Spleen (tissue), 11 donors: ENCODE measurements around the gene ELOB. TPM values are rescaled to one million over a fixed set of nuclear protein-coding genes. Genes with fewer than 3 reads are reported as not detected.

ENCODE experiments used
- DNase-seq: peaks from one replicate; pipeline ENCODE4 v3.0.0-alpha.2; 2020
- H3K27ac ChIP-seq, 8 donors: fragments of 200-600 bp; sonication (generic) in 7 of 8; 1 replicate in 4 of 8; 2 replicates in 4 of 8; pipeline versions ENCODE4 v1.5.0 to v1.8.0; 2016 to 2021; ENCODE audit warnings: inconsistent platforms in 4 of 8, mild to moderate bottlenecking in 4 of 8, moderate library complexity in 1 of 8
- H3K27me3 ChIP-seq, 7 donors: fragments of 200-600 bp; sonication (generic) in 6 of 7; replicated peaks in 1 of 7; 1 replicate in 4 of 7; 2 replicates in 3 of 7; pipeline versions ENCODE4 v1.5.0 to v1.8.0; 2016 to 2021; ENCODE audit warnings: inconsistent platforms in 3 of 7, mild to moderate bottlenecking in 1 of 7
- H3K36me3 ChIP-seq, 6 donors: fragments of 200-600 bp; sonication (generic) in 5 of 6; 1 replicate in 4 of 6; 2 replicates in 2 of 6; pipeline versions ENCODE4 v1.5.0 to v1.8.0; 2016 to 2021; ENCODE audit warnings: inconsistent platforms in 2 of 6
- H3K4me1 ChIP-seq, 6 donors: fragments of 200-600 bp; sonication (generic) in 5 of 6; 1 replicate in 3 of 6; 2 replicates in 3 of 6; pipeline versions ENCODE4 v1.5.0 to v1.8.0; 2016 to 2021; ENCODE audit warnings: inconsistent platforms in 3 of 6
- H3K4me3 ChIP-seq, 8 donors: fragments of 200-600 bp; sonication (generic) in 7 of 8; 1 replicate in 4 of 8; 2 replicates in 4 of 8; pipeline versions ENCODE4 v1.5.0 to v1.8.0; 2016 to 2021; ENCODE audit warnings: inconsistent platforms in 4 of 8, mild to moderate bottlenecking in 4 of 8, moderate library complexity in 2 of 8
- H3K9me3 ChIP-seq, 8 donors: fragments of 200-600 bp; sonication (generic) in 7 of 8; 1 replicate in 4 of 8; 2 replicates in 4 of 8; pipeline versions ENCODE4 v1.5.0 to v1.8.0; 2016 to 2021; ENCODE audit warnings: inconsistent platforms in 4 of 8
- POLR2A ChIP-seq, 3 donors: fragments of 450-650 bp; IDR thresholded peaks; one replicate each; pipeline ENCODE4 v1.5.1; 2017; ENCODE audit warnings: antibody characterized with exemption in 3 of 3, mild to moderate bottlenecking in 1 of 3
- POLR2AphosphoS5 ChIP-seq, 3 donors: sonication (generic); formaldehyde crosslinking; IDR thresholded peaks; one replicate each; pipeline ENCODE4 v1.5.1; 2017; ENCODE audit warnings: antibody characterized with exemption in 3 of 3
- WGBS, 5 donors: extraction: QIAGEN DNeasy Blood & Tissue Kit in 3 of 5; methylation state at CpG; one replicate each; pipeline versions ENCODE4 v1.1.5 to v1.1.7; 2013 to 2018; 5-methylcytosine and 5-hydroxymethylcytosine counted together
- intact Hi-C: fragments of 100-400 bp; cut with DNase I; formaldehyde crosslinking; loops from one replicate; pipeline ENCODE4 v1.15.0; 2023; ENCODE audit warnings: low total_unique reads
- polyA plus RNA-seq, 3 donors: library from polyadenylated mRNA; stranded (reverse); fragments of 200-250 nt; gene quantifications; one replicate each; pipeline ENCODE4 v1.2.1, GENCODE V29; 2013
- total RNA-seq, 7 donors: library from RNA; depleted of rRNA in 3 of 7; stranded (reverse); fragments of >200 nt in 3 of 7; fragmentation: NEBNext Ultra II Directional in 4 of 7; extraction: Animal tissue kit (Norgen Biotek cat#: 25700) in 4 of 7; gene quantifications; one replicate each; pipeline versions ENCODE4 v1.1.0 to v1.2.1, GENCODE V29; 2016 to 2021
- TF ChIP-seq, protein P1 (sequence below), 11 experiments: fragments of 200-600 bp in 7 of 11; fragments of 450-650 bp in 4 of 11; sonication (generic) in 4 of 11; IDR thresholded peaks in 8 of 11; conservative IDR thresholded peaks in 3 of 11; 1 replicate in 7 of 11; 2 replicates in 4 of 11; pipeline versions ENCODE4 v1.4.0 to v1.8.0; 2016 to 2021; ENCODE audit warnings: antibody characterized with exemption in 11 of 11, inconsistent platforms in 4 of 11, mild to moderate bottlenecking in 1 of 11
- donor health status: healthy with polysubstance abuse.
- donor health status: DM: no; HTN: no; CAD: no; lungs with moderate emphysema.
- donor health status: DM: no; HTN: no; CAD: no.
- donor health status: Bipolar disorder and iron deficiency.
- donor health status: healthy.
- donor health status: DM: no; HTN: no; CAD: no.
- donor health status: DM: yes; HTN: yes; CAD: no.

Gene ELOB
- total and polyA plus RNA-seq, 10 donors: 128 to 467 (median 219) TPM

- H3K36me3 ChIP-seq: no peaks in the 10 kb centered on the region
- no peak overlapping the region for H3K4me3 ChIP-seq
- TF ChIP-seq, protein P1, sequence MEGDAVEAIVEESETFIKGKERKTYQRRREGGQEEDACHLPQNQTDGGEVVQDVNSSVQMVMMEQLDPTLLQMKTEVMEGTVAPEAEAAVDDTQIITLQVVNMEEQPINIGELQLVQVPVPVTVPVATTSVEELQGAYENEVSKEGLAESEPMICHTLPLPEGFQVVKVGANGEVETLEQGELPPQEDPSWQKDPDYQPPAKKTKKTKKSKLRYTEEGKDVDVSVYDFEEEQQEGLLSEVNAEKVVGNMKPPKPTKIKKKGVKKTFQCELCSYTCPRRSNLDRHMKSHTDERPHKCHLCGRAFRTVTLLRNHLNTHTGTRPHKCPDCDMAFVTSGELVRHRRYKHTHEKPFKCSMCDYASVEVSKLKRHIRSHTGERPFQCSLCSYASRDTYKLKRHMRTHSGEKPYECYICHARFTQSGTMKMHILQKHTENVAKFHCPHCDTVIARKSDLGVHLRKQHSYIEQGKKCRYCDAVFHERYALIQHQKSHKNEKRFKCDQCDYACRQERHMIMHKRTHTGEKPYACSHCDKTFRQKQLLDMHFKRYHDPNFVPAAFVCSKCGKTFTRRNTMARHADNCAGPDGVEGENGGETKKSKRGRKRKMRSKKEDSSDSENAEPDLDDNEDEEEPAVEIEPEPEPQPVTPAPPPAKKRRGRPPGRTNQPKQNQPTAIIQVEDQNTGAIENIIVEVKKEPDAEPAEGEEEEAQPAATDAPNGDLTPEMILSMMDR (IDR thresholded peaks at IDR 0.05 in 8 of 11, conservative IDR thresholded peaks at IDR 0.05 in 3 of 11): no peak
- TF ChIP-seq POLR2A (IDR thresholded peaks at IDR 0.05) (no peak), POLR2AphosphoS5 (IDR thresholded peaks at IDR 0.05) (no peak)
- H3K9me3 ChIP-seq: no peaks in the 10 kb centered on the region
- H3K27ac ChIP-seq: no peak overlapping the region
- peak; percentile 28 for DNase-seq
- intact Hi-C loops: no loop called here
- peaks cover 0 to 3% (median 0%) of the 10 kb centered on the region in 6 donors for H3K4me1 ChIP-seq
- peaks cover 0 to 55% (median 3%) of the 10 kb centered on the region in 7 donors for H3K27me3 ChIP-seq
- 66 to 76% (median 75%) methylated on average over 13 to 15 of the region's 15 CpGs for WGBS, 5 donors
Observed at GRCh38 chr16:2811703-2812471, 34.8 kb upstream of the ELOB start.

- Histone ChIP-seq H3K4me1 (no peaks in the 10 kb centered on the region), H3K36me3 (no peaks in the 10 kb centered on the region), H3K27me3 (peaks cover 0 to 52% (median 0%) of the 10 kb centered on the region in 7 donors), H3K27ac (no peak overlapping the region), H3K9me3 (no peaks in the 10 kb centered on the region), H3K4me3 (no peak overlapping the region)
- intact Hi-C loops: no loop called here
- peak; percentile 40 for DNase-seq
- whole genome bisulfite sequencing, 5 donors: 77 to 89% (median 86%) methylated on average over 6 of the region's 6 CpGs
- TF ChIP-seq POLR2A (IDR thresholded peaks at IDR 0.05) (no peak), POLR2AphosphoS5 (IDR thresholded peaks at IDR 0.05) (no peak)
- TF ChIP-seq, protein P1 (IDR thresholded peaks at IDR 0.05 in 8 of 11, conservative IDR thresholded peaks at IDR 0.05 in 3 of 11): no peak
Observed at GRCh38 chr16:2810651-2811050, 33.6 kb upstream of the ELOB start.

- Histone ChIP-seq H3K4me3 (no peak overlapping the region), H3K4me1 (no peaks in the 10 kb centered on the region), H3K36me3 (no peaks in the 10 kb centered on the region), H3K27ac (no peak overlapping the region), H3K27me3 (peaks cover 0 to 54% (median 0%) of the 10 kb centered on the region in 7 donors), H3K9me3 (peaks cover 0 to 8% (median 3%) of the 10 kb centered on the region in 8 donors)
- DNase-seq: no peak
- 74 to 88% (median 83%) methylated on average over 3 of the region's 3 CpGs for WGBS, 5 donors
- intact Hi-C loops: no loop called here
- TF ChIP-seq, protein P1 (IDR thresholded peaks at IDR 0.05 in 8 of 11, conservative IDR thresholded peaks at IDR 0.05 in 3 of 11): no peak
- TF ChIP-seq POLR2A (IDR thresholded peaks at IDR 0.05) (no peak), POLR2AphosphoS5 (IDR thresholded peaks at IDR 0.05) (no peak)
Observed at GRCh38 chr16:2809149-2809760, 32.2 kb upstream of the ELOB start.

GRCh38 chr16:2808181-2808580 lies 31.1 kb upstream of the ELOB start:
- peaks cover 0 to 19% (median 14%) of the 10 kb centered on the region in 8 donors for H3K9me3 ChIP-seq
- TF ChIP-seq, protein P1 (IDR thresholded peaks at IDR 0.05 in 8 of 11, conservative IDR thresholded peaks at IDR 0.05 in 3 of 11): no peak
- TF ChIP-seq POLR2A (IDR thresholded peaks at IDR 0.05) (no peak), POLR2AphosphoS5 (IDR thresholded peaks at IDR 0.05) (no peak)

More at GRCh38 chr16:2808181-2808580, 31.1 kb upstream of the ELOB start:
- intact Hi-C loops: no loop called here
- no peaks in the 10 kb centered on the region for H3K36me3 ChIP-seq
- H3K4me3 ChIP-seq: no peak overlapping the region
- peak; percentile 41 for DNase-seq
- no peak overlapping the region for H3K27ac ChIP-seq
- H3K27me3 ChIP-seq: peaks cover 0 to 52% (median 0%) of the 10 kb centered on the region in 7 donors
- no peaks in the 10 kb centered on the region for H3K4me1 ChIP-seq
- 82 to 95% (median 88%) methylated on average over 7 of the region's 7 CpGs for WGBS, 5 donors
